ENCODE data around the gene CIITA.
"Not testable (repeated sequence)": the region's sequence is repeated elsewhere in the genome, so short reads cannot be mapped to it uniquely, and the experiment has no call there.

CIITA gene, protein sequence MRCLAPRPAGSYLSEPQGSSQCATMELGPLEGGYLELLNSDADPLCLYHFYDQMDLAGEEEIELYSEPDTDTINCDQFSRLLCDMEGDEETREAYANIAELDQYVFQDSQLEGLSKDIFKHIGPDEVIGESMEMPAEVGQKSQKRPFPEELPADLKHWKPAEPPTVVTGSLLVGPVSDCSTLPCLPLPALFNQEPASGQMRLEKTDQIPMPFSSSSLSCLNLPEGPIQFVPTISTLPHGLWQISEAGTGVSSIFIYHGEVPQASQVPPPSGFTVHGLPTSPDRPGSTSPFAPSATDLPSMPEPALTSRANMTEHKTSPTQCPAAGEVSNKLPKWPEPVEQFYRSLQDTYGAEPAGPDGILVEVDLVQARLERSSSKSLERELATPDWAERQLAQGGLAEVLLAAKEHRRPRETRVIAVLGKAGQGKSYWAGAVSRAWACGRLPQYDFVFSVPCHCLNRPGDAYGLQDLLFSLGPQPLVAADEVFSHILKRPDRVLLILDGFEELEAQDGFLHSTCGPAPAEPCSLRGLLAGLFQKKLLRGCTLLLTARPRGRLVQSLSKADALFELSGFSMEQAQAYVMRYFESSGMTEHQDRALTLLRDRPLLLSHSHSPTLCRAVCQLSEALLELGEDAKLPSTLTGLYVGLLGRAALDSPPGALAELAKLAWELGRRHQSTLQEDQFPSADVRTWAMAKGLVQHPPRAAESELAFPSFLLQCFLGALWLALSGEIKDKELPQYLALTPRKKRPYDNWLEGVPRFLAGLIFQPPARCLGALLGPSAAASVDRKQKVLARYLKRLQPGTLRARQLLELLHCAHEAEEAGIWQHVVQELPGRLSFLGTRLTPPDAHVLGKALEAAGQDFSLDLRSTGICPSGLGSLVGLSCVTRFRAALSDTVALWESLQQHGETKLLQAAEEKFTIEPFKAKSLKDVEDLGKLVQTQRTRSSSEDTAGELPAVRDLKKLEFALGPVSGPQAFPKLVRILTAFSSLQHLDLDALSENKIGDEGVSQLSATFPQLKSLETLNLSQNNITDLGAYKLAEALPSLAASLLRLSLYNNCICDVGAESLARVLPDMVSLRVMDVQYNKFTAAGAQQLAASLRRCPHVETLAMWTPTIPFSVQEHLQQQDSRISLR

DNA sequence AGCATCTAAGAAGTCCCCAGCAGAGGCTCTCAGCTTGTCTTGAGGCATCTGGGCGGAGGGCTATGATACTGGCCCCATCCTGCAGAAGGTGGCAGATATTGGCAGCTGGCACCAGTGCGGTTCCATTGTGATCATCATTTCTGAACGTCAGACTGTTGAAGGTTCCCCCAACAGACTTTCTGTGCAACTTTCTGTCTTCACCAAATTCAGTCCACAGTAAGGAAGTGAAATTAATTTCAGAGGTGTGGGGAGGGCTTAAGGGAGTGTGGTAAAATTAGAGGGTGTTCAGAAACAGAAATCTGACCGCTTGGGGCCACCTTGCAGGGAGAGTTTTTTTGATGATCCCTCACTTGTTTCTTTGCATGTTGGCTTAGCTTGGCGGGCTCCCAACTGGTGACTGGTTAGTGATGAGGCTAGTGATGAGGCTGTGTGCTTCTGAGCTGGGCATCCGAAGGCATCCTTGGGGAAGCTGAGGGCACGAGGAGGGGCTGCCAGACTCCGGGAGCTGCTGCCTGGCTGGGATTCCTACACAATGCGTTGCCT, at the start of gene CIITA:
Gene CIITA (plus strand): TSS at position 404 of the 543 bp plus-strand sequence. CDS start 129 bp downstream, at position 533.
- peak in 1 of 2 experiments; percentile 10 for DNase-seq

- DNase-seq: no peak
Measured at GRCh38 chr16:10827691-10828341, 49.2 kb upstream of the CIITA start.

DNA sequence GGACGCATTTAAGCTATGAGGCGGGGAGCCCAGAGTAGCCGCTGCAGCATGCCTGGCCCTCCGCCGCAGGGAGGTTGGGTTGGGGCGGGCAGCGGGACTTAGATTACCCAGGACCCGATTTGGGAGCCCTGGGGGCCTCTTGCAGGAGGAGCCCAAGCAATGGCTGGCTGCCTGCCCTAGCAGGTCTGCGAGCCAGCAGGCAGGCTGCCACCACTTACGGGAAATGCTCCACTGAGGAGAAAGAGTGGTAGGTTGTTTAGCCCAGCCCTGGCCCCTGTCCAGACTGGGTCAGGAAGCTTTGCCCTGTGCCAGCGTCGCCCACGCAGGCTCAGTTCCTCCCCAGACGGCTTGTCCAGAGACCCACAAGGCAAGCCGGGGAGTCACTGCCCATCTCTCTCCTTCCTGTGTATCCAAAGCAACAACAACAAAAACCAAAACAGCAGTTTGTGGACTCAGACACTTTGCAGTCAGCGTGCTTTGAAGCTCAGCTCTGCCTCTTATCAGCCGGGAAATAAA, 48.1 kb upstream of the CIITA start:
- no peak for DNase-seq

- DNase-seq: not testable (repeated sequence)
Measured at GRCh38 chr16:10829390-10830098, 47.5 kb upstream of the CIITA start.

GRCh38 chr16:10830240-10830639, 46.8 kb upstream of the CIITA start:
- DNase-seq: not testable (repeated sequence)

DNA sequence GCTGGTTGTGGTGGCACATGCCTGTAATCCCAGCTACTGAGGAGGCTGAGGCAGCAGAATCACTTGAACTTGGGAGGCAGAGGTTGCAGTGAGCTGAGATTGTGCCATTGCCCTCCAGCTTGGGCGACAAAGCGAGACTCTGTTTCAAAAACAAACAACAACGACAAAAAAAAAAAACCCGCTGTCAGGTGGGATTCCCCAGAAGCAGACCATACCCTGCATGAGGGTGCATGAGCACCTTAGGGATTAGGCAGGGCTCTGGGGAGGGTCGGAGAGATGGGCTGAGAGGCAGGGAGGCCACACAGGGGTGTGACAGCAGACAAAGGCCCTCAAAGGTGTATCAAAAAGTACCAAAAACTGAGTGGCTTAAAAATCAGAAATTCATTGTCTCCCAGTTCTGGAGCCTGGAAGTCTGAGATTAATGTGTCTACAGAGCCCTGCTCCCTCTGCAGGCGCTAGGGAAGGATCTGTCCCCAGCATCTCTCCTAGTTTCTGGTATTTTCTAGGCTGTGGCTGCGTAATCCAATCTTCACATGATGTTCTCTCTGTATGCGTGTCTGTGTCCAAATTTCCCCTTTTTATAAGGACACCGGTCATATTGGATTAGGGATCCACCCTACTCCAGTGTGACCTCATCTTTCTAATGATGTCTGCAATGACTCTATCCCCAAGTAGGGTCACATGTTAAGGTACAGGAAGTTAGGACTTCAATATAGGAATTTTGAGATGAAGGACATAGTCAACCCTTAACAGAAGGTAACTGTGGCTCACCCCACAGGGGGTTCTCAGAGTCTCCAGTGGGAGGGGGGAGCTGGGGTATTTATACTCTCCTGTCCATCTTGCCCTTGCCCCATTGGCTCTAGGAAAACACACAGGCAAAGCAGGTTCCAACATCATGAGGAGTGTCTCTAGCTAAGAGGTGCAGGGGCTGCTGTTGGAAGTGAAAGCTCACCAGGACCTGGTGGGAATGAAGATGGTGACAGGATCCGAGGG, 44.8 kb upstream of the CIITA start:
- no peak for DNase-seq

DNA sequence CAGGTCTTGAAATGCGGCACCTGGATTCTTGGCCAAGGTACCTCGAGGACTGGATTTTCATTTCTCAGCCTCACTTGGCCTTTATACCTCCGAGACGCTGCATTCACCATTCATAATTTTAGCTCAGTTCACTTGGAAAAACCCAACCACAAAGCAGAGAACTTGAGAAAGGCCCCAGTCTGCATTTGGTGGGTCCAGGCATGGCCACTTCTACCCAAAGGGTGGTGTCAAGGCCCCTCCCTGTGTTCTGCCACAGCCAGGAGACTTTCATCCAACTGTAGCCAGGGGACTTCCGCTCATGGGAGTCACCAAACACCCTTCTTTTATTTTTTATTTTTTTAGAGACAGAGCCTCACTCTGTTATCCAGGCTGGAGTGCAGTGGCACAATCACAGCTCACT, 43.7 kb upstream of the CIITA start:
- DNase-seq: no peak

- no peak for DNase-seq
Measured at GRCh38 chr16:10834130-10834529, 42.9 kb upstream of the CIITA start.

GRCh38 chr16:10834766-10835165, 42.2 kb upstream of the CIITA start:
- no peak for DNase-seq

DNA sequence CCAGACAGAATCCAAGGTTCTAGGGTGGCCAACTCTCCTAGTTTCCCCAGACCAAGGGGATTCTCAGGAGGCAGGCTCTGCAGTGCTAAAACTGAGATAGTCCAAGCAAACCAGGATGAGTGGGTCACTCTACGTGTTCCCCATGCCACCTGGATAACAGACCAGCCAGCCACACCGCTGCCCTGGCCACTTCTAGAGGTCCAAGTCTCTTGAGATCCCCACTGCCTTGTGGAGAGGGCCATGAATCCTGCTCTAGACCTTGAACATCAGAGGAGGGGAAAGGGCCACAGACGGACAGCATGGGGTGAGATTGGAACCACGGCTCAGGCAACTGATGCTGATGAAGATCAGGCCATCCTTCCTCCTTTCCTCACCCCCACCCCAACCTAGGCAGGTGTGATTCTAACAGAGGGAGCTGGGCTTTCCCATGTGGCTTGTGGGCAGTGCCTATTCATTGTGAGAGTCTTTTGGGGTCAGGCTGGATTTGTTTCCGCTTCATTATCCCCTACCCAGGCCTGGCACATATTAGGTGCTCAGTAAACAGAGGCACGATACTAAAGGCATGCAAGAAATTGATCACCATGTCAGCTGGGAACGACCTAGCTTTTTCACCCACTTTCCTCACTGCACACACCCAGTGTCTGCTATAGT, 41.6 kb upstream of the CIITA start:
- no peak for DNase-seq

GRCh38 chr16:10836174-10836853, 40.7 kb upstream of the CIITA start:
- no peak for DNase-seq

DNA sequence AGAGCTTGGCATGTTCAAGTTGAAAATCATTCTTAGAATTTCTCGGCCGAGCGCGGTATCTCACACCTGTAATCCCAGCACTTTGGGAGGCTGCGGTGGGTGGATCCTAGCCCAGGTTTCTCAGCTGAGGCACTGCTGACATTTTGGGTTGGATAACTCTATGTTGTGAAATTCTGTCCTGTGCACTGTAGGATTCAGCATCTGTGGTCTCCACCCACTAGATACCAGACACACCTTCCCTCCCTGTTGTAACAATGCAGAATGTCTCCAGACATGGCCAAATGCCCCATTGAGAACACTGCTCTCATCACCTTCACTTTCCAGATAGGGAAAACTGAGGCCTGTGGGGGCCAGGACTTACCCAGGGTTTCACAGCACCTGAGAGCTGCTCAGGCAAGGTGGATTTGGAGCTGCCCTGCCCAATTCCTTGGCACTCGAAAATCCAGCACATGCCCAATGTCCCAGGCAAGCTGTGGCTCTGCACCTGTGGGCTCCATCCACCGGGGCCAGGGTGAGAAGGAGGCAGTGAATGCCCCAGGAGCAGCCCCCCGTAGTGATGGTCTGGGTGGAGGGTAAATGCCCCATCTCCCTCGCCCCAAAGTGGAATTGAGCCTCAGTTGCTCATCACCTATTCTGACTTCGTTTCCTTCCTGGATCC, 38.3 kb upstream of the CIITA start:
- DNase-seq: no peak

- DNase-seq: no peak
Measured at GRCh38 chr16:10839279-10839666, 37.7 kb upstream of the CIITA start.

- DNase-seq: no peak
Measured at GRCh38 chr16:10840703-10841102, 36.3 kb upstream of the CIITA start.

GRCh38 chr16:10846213-10846998, 30.6 kb upstream of the CIITA start:
- DNase-seq: no peak

- DNase-seq: no peak
Measured at GRCh38 chr16:10847176-10847575, 29.8 kb upstream of the CIITA start.

GRCh38 chr16:10849736-10850477, 27.1 kb upstream of the CIITA start:
- DNase-seq: no peak
